Skin epidermis (tissue), 12 donors: ENCODE measurements around the gene WDR44.
"Not testable (repeated sequence)": the region's sequence is repeated elsewhere in the genome, so short reads cannot be mapped to it uniquely, and the experiment has no call there.

Experiments used
- H3K27ac ChIP-seq, 21 experiments: fragments of 200-600 bp; sonication (generic) in 11 of 21; one replicate each; pipeline ENCODE4 v1.5.0; 2020; ENCODE audit warnings: mild to moderate bottlenecking in 3 of 21, inconsistent platforms in 2 of 21, moderate library complexity in 2 of 21
- H3K4me3 ChIP-seq, 7 experiments: fragments of 200-600 bp; sonication (generic) in 2 of 7; one replicate each; pipeline ENCODE4 v1.5.0; 2020; ENCODE audit warnings: inconsistent platforms in 2 of 7, mild to moderate bottlenecking in 2 of 7, moderate library complexity in 1 of 7

The WDR44 gene

DNA sequence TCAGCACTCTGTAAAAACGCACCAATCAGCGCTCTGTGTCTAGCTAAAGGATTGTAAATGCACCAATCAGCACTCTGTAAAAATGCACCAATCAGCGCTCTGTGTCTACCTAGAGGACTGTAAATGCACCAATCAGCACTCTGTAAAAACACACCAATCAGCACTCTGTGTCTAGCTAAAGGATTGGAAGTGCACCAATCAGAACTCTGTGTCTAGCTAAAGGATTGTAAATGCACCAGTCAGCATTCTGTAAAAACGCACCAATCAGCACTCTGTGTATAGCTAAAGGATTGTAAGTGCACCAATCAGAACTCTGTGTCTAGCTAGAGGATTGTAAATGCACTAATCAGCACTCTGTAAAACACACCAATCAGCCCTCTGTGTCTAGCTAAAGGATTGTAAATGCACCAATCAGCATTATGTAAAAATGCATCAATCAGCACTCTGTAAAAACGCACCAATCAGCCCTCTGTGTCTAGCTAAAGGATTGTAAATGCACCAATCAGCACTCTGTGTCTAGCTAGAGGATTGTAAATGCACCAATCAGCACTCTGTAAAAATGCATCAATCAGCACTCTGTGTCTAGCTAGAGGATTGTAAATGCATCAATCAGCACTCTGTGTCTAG, 124.9 kb downstream of the WDR44 start:
- H3K4me3 ChIP-seq, result not testable (repeated sequence)

DNA sequence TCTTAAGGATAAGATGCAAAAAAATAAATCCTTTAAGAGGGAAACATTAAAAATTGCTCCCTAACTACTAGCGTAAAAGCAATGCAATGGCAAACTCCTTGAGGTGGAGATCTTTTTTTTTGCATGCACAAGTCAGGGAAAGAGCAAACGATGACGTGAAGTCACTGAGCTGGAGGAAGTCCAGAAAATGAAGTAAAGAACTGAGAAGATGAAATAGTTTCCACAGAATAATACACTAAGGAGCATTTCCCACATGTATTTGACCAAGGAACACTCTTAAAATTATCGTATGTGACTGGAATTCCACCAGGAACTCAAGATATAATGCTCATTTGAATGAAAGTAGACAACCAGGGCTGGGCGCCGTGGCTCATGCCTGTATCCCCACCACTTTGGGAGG, 128.7 kb downstream of the WDR44 start:
- no peak overlapping the region for H3K4me3 ChIP-seq
- no peak overlapping the region for H3K27ac ChIP-seq

More for the DNA sequence above, 124.9 kb downstream of the WDR44 start:
- H3K27ac ChIP-seq, result not testable (repeated sequence)

DNA sequence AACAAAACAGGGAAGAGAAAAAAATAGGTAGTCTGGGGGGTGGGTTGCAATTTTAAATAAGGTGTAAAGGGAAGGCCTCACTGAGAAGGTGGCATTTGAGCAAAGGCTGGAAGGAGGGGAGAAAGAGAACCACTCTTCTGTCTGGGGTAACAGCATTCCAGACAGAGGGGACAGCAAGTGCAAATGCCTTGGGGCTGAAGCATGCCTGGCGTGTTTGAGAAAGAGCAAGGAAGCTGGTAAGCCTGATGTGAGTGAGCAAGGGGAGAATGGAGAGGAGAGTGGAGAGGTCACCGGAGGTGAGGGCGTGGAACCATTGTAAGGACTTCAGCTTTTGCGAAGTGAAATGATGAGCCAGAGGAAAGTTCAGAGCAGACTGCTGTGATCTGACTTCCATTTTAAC, 130.0 kb downstream of the WDR44 start:
- H3K27ac ChIP-seq, result no peak overlapping the region
- no peak overlapping the region for H3K4me3 ChIP-seq

DNA sequence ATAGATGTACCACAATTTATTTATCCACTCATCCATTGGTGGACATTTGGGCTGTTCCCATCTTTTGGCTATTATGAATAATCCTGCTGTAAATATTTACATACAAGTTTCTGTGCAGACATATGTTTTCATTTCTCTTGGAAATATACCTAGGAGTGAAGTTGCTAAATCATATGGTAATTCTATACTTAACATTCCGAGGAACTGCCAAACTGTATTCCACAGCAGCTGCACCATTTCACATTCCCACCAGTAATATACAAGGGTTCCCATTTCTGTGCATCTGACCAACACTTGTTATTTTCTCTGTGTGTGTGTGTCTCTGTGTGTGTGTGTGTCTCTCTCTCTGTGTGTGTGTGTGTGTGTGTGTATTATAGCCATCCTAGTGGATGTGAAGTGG, 134.3 kb downstream of the WDR44 start:
- no peak overlapping the region for H3K27ac ChIP-seq
- H3K4me3 ChIP-seq, result no peak overlapping the region

DNA sequence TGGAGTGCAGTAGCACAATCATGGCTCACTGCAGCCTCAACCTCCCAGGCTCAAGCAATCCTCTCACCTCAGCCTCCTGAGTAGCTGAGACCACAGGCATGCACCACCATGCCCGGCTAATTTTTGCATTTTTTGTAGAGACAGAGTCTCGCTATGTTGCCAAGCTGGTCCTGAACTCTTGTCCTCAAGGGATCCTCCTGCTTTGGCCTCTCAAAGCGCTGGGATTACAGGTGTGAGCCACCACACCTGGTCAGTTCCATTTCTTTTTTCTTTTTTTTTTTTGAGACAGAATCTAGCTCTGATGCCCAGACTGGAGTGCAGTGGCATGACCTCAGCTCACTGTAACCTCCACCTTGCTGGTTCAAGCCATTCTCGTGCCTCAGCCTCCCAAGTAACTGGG, 136.5 kb downstream of the WDR44 start:
- not testable (repeated sequence) for H3K4me3 ChIP-seq, H3K27ac ChIP-seq

DNA sequence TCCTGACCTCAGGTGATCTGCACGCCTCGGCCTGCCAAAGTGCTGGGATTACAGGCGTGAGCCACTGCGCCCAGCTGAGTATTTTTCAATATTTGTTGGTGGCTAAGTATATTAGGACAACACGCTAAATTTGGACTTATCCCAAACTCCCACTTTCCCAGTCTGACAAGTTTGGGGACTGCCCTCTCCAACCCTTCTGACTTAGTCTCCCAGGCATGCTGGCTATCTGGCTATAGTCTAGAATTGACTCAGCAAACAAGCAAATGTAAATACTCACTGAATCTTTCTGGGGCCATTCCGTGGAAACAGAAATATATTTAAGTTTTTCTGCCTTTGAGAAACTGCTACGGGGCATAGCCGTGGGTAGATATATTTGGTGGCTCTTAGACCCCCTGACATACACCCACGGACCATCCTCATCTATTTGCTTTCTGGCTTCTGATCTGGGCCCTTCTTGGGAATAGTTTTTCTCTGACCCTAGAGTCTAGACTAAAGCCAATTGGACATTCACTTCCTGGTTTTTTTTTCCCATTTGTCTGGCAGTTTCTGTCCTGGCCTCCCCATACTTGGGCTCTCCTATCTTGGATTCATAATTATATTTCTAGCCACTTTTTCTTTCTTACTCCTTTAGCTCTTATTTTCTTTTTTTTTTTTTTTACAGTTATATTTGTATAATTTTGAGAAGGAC, 138.5 kb downstream of the WDR44 start:
- H3K27ac ChIP-seq, result no peak overlapping the region
- H3K4me3 ChIP-seq, result no peak overlapping the region

DNA sequence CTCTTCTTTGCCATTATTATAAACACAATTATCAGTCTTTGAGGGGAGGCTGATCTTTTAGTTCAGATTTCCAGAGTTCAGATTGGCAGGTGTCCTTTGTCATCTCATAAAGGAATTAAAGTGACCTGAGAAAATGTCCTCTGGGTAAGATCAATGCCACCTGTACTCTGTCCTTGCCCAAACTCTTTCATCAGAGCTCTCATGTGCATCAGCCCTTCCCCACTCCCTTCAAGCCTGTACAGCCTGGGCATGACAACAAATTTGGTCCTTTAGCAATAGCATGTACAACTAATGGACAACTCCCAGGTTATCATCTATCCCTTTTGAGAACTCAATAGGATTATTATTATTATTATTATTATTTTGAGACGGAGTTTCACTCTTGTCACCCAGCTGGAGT, 140.8 kb downstream of the WDR44 start:
- H3K27ac ChIP-seq, H3K4me3 ChIP-seq: not testable (repeated sequence)

DNA sequence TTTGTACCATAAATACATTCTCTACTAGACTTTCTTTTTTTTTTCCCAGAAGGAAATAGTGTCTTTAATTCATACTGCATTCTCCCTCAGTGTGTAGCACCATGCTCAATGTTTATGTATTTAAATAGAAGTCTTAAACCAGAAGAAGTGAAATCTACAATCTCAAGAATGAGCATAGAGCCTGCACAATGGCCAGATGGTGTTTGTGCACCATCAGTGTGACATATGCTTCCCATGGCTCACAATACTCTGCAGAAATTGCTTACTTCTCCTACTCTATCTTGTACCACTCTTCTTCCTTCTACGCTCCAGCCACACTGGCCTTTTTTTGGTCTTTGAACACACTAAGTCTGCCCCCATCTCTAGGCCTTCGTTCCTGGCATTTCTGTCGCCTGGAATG, 147.1 kb downstream of the WDR44 start:
- H3K27ac ChIP-seq, result no peak overlapping the region
- H3K4me3 ChIP-seq, result no peak overlapping the region

DNA sequence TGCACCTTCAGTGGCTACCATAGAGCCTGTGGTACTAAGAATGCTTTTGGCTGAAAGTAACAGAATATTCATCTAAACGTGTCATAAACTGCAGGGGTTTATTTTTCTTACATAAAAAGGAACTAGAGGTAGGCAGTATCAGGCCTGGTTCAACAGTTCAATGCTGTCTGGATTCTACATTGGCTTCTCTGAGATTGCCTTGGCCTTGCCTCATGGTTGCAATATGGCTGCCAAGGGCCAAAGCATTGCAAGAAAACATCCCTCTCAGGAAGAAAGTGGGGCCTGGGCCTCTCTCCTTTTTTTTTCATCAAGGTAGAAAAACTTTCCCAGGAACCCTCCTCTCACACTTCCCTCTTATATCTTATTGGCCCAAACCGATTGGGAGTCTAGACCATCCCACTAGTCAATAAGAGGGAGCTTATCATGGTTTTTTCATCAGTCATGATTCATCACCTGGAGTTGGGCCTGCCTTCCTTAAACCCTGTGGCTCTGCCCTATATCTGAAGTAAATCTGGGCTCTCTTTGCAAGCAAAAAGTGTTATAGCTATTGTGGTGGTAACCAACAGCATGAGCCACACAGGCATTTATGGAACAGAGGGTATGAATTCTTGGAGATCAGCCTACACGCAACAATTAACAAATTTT, 147.9 kb downstream of the WDR44 start:
- H3K27ac ChIP-seq, result no peak overlapping the region
- no peak overlapping the region for H3K4me3 ChIP-seq

DNA sequence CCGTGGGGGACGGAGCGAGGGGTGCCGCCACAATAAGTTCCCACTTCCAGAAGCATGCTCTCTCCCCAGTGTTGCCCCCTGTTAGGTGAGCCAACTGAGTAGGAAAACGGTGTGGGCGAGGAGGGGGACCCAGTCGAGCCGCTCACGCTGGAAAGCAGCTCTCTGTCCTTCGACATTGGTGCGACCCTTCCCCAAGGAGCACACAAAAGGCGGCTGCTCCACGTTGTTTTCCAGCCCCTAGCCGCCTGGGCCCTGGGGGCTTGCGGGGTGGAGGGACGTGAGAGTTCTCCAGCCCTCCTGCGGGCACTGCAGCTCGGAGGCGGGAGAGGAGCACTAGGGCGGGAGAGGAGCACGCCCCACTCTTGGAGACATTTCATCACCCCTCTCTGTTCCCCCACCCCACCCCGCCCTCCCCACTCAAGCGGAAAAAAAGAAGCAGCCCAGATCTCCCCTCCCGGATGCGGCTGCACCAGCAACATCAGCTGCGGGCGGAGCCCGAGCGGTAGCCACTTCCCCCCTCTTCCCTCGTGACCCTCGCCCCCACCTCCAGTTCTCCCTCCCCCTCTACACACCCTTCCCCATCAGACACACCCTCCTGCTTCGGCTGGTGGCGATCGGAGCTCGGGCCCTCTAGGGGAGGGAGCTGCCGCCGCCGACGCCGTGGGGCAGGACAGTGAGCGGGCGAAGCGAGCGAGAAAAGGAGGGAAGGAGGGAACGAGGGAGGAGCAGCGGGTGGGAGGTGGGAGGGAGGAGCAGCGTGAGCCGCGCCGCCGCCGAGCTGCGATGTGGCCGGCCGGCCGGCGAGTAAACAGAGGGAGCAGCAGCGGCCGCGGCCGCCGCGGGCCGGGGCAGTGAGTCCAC, 149.4 kb downstream of the WDR44 start, which contains the start of gene DOCK11:
TSS of gene DOCK11 (plus strand) at position 755 of the 861 bp plus-strand sequence. CDS start 157 bp downstream, outside the sequence.
- Histone ChIP-seq H3K27ac (peak within 1 kb of the TSS; percentile 53 to 93 (median 81)), H3K4me3 (peak within 1 kb of the TSS; percentile 50 to 67 (median 60))

DNA sequence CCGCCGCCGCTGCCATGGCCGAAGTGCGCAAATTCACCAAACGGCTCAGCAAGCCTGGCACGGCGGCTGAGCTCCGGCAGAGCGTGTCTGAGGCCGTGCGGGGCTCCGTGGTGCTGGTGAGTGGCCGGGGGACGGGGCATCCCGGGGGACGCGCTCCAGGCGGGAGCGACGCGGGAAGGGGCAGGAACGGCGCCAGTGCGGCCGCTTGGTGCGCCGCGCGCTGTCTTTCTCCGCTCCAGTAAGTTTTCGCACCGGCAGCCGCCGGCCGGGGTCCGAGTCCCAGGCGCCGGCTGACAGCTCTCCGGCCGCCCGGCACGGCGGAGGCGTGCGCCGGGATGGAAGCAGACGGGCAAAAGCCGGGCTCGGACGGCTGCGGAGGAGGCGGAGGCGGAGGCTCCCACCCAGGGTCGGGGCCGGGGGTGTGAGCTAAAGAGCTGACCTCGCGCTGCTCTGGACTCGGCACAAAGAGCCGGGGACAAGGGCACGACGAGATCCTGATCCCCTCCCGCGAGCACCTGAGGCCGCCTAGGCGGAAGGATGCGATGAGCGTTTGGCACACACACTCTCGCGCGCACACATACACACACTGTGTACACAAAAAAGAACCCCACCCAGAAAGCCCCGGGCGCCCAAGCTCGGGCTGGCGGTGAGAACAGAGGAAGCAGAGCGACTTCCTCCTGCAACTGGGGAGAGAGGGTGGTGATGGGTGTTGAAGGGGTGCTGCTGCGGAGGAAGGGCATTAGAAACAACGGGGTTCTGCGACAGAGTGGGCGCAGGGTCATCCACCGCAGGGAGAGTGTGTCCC, 150.3 kb downstream of the WDR44 start:
- Histone ChIP-seq H3K4me3 (peak overlapping the region; percentile 50 to 67 (median 60)), H3K27ac (peak overlapping the region; percentile 53 to 93 (median 81))

DNA sequence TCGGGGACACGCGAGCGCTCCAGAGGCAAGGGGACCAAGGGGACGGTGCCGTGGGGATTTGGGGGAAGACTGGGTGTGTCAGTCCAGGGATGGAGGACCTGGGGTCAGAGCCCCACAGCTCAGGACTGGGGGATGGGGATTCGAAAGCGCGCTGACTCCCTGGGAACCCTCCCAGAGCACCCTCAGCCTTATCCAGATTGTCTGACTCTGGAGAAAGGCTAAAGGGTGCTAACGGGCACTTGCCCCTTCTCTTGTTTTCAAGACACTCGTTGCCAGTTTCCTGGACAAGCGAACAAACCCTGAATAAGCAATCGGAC, 150.8 kb downstream of the WDR44 start:
- H3K4me3 ChIP-seq, result peak overlapping the region; percentile 50 to 67 (median 60)
- peak overlapping the region; percentile 4 to 93 (median 81) for H3K27ac ChIP-seq

DNA sequence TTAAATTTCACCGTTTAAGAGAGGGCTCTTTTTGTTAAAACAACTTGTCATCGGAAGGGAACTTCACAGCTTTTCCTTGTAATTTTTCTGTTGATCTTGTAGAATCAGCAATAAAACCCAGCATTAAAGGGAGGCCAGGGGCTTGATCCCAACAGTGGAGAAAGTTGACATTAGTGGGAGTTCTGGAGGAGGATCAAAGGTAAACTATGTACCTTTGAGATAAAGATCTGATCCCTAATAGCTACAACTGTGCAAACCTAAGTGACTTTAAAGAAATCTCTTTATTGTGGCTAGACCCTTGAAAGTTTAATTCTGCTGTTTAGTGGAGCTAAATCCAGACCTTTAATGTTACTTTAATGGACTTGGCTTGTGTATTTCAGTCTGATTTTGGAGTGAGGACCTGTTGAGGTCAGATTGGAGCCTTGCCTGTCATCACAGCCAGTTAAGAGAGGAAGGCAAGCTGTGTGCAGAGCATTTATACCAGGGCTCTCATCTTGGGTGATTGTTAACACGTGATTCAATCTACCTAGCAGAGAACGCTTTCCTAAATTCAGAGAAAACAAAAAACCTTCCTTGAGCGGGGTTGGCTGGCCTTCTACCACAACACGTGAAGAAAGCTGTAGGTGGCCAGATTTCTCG, 151.4 kb downstream of the WDR44 start:
- H3K27ac ChIP-seq, result peak overlapping the region in 14 of 21 experiments; percentile 49 to 93 (median 82)
- H3K4me3 ChIP-seq, result peak overlapping the region in 6 of 7 experiments; percentile 55 to 67 (median 60)

DNA sequence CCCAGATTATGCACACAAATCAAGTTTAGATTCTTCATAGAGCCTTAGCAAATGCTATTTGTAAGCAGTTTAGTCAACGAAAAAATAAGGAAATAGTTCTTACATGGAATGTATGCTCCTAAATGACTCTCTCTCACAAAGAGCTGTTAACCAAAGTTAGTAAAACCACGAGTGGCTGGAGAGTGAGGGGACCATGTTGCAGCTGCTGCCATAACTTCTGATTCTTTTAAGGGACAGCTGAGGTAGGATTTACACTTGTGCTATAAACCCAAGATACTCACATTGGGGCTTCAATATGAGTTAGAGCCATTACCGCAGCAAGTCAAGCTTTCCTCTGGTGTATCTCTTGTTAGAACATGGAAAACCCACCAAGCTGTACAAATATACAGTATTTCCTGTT, 152.4 kb downstream of the WDR44 start:
- H3K4me3 ChIP-seq, result no peak overlapping the region

DNA sequence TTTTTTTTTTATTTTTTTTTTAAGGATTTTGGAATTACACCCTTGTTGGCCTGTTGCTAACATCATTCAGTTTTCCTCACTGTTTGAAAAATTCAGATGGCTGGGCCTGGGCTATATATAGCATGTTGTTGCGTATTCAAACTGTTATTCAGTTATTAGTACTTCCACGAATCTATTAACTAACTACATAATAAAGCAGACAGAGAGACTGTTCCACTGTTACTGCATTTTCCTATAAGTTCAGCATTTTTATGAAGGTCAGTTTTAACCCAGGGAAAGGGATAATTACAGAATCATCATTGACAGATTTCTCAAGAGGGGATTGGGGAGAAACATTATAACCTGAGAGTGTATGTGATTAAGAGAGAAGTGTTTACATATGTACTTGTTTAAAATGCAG, 152.8 kb downstream of the WDR44 start:
- Histone ChIP-seq H3K27ac (no peak overlapping the region), H3K4me3 (no peak overlapping the region)

More for the DNA sequence above, 152.4 kb downstream of the WDR44 start:
- H3K27ac ChIP-seq, result peak overlapping the region in 2 of 21 experiments; percentile 14 to 49

DNA sequence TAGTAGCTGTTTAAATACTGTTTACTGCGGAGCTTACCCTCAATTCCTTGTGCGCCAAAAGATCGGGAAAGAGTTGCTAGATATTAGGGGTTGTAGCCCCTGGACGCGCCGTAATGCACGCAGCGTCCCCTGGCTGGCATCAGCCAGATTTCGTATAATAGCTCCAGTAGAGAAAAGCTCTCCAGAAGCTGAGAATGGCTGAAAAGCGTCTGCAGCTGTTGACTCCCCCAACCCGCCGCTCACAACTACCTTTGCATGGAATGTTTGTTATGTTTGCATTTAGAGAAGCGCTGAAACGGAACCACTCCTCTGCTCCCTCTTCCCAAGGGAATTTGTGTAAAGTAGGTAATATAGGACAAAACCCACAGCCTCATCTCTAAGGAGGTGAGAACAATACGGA, 153.4 kb downstream of the WDR44 start:
- no peak overlapping the region for H3K4me3 ChIP-seq
- no peak overlapping the region for H3K27ac ChIP-seq
